Stimulated activated CD8-positive, alpha-beta memory T cell treated with anti-CD3 and anti-CD28 coated beads, Interleukin-15, amount 100 ng/mL, for 1 hour (primary cell): ENCODE measurements around the gene PTPRK.

Experiments
- DNase-seq: peaks from one replicate; pipeline ENCODE4 v3.0.0-alpha.2; 2020; ENCODE audit warnings: low read depth

The PTPRK gene

DNA sequence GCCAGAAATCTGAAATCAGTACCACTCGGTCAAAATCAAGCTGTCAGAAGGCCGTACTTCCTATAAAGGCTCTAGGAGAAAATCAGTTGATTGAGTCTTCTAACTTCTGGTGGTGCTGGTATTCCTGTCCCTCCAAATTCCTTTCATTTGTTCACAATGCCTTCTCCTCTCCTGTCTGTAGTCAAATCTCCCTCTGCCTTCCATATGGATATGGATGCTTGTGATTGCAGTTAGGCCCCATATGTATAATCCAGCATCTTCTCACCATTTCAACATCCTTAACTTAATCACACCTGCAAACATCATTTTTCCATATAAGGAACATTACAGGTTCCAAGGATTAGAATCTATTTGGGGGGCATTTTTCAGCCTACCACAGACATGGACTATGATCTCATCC is 331.7 kb downstream of the PTPRK start:
- DNase-seq = no peak

DNA sequence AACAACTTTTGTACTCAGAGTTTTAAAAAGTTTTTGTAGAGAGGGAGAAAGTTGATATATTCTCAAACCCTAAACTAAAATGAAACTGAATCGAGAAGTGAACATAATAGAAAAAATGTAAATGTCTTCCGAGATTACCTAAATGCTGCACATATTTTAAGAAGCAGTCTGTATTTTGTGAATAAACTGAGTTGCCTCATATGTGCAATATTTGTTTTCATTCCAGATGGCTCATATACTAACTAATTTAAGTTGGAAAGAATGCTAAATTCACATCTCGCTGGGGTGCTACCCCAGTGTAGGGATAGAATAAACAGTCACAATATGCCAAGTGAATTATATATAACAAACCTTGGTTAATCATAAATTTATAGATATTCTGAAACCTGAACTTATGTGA is 333.7 kb downstream of the PTPRK start:
- DNase-seq = no peak

DNA sequence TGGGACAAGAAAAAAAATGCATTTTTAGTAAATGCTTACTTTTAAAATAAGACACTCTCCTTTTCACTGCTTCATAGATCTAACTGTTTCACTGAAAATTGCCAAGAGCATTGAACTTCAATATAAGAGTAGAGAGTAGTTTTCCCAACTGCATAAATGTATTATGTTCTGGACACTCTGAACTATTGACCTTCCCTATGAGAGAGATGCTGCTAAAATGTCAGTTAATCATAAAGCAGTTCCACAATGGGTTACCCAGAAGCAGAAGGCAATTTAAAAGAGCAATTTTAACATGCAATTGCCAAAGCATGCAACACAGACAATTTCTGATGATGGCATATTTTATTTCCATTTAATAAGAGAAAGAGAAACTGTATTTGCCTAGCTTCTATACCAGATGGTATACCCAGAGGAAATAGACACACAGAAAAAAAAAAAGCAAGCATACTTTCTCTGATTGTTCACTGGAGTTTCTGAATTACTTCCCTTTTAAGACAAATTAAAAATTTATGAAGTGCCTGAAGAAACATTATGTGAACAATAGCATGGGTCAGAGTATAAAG is 340.4 kb downstream of the PTPRK start:
- no peak for DNase-seq

- no peak for DNase-seq
Observed at GRCh38 chr6:128174724-128175123, 345.7 kb downstream of the PTPRK start.

DNA sequence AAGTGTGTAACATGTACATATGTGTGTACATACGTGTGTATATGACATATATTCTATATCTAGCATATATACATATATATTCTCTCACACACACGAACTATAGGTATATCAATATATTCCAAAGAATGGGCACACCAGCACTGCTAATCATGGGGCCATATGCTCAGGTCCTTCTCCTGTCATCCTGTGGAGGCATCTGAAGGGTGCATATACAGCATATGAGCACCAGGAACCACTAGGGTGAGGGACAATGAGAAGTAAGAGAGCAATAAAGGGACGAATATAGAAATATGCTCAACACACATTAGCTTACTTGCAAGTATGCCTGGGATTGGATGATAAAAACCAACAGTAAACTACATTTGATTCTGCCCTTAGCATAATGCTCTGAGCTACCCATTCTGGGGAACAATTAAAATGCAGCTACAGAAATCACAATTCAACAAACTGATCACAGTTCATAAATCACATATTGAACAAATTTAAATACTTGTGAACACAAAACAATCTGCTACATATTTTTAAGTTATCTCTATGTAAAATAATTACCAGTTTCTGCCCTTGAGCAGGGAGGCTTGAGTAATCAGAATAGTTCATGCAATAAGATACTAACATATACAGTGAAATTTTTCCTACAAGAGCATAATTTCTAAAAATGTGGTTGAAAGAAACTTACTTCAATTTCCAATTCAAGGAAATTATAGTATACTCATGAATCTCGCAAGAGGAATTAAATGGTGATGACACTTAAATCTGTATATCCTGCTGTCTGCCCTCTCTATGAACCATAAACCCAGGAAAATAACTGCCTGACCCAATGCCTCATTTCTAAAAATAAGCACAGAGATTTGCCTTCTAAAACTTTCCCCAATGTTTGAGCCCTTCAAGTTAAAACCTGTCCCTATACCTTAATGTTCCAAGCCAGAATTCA is 347.4 kb downstream of the PTPRK start:
- no peak for DNase-seq

- DNase-seq = no peak
Observed at GRCh38 chr6:128172081-128172480, 348.3 kb downstream of the PTPRK start.

DNA sequence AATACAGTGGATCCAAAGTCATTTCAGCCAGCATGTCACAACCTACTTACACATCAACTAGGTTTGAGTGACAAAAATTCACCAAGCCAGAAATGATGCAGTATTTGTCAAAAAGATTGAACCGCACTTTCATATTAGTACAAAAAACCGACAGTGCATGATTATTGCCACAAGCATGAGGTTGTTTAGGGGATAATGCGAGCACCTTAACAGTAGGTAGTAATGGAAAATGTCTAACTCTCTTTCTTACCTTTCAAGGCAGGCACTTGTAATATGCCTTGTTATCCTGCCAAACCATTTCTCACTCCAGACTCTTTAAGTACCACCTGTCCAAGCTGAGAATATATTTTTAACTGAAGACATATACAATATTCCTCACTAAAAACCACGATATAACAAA is 349.2 kb downstream of the PTPRK start:
- DNase-seq = no peak

- no peak for DNase-seq
Observed at GRCh38 chr6:128168244-128168643, 352.2 kb downstream of the PTPRK start.

DNA sequence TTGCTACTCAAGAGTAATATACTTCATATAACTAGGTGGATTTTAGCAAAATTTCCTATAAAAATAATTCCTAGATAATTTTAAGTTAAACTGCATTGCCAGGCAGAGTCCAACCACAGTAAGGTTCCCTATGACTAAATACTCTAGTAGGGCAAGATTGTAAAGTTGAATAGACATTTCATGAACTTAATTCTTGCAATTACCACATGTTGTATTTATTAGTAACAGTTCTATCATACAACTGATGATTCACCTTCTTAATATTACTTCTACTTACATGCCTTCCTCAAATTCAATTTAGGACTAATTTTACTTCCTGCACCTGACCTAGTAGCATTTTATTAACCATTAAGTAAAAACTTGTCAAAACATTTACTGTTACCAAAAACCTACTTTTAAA is 352.8 kb downstream of the PTPRK start:
- no peak for DNase-seq

- DNase-seq = no peak
Observed at GRCh38 chr6:128164254-128164653, 356.1 kb downstream of the PTPRK start.

GRCh38 chr6:128162423-128162822 is 358.0 kb downstream of the PTPRK start:
- no peak for DNase-seq

GRCh38 chr6:128161839-128162238 is 358.6 kb downstream of the PTPRK start:
- DNase-seq = no peak

- no peak for DNase-seq
Observed at GRCh38 chr6:128161263-128161662, 359.1 kb downstream of the PTPRK start.

DNA sequence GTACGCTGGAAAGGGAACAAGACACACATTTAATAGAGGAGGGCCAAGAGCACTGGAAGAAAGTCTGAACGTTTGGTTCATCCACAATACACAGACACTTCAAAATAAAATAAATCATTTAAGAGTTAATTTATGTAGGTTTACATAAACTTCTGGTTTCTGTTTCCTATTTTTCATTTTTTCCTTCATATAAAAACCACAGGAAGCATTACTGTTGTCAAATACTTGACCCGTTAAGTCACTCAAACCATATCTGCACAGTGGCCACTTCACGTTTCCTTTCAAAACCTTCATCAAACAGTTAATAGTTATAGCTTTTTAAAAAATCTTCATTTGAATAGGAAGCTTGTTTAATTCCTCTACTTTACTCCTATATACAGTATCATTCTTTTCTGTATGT is 361.9 kb downstream of the PTPRK start:
- no peak for DNase-seq

DNA sequence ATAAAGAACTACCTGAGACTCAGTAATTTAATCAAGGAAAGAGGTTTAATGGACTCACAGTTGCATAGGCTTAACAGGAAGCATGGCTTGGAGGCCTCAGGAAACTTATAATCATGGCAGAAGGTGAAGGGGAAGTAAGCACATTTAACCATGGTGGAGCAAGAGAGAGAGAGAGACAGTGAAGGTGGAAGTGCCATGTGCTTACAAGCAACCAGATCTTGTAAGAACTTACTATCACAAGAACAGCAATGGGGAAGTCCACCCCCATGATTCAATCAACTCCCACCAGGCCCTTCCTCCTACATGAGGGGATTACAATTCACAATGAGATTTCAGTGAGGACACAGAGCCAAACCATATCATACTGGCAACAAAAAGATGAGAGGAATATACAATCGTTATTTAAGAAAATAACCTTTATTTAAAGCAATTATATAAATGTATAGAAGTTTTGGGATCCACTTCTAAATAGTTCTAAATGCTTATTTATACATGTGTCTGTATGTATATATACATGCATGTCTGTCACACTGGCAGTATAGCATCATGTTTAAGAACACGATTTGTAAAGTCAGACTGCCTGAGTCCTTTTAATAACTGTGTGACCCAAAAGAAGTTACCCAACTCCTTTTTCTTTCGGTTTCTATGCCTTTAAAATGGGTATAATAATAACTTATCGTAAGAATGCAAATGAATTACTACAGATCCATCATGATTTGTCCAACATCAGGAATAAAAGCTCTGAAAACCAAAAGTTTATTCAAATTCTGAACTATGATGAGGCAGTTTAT is 363.9 kb downstream of the PTPRK start:
- no peak for DNase-seq

DNA sequence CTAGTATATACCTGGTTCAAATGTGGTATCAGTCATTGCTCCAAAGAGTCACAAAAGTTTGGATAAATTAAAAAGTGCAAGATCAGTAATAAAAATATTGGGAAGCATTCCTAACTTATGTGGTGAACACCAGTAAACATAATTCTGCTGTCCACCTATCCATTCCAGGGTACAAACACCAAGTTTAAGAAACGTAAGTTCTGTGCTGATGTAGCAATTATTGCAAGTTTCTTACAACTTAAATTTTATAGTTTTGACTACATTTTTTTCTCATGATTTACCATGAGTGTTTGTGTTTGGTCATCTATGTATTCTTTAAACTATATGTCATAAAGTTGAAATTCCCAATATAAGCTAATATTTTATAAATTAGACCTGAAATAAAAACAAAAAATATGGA is 364.6 kb downstream of the PTPRK start:
- DNase-seq = no peak

DNA sequence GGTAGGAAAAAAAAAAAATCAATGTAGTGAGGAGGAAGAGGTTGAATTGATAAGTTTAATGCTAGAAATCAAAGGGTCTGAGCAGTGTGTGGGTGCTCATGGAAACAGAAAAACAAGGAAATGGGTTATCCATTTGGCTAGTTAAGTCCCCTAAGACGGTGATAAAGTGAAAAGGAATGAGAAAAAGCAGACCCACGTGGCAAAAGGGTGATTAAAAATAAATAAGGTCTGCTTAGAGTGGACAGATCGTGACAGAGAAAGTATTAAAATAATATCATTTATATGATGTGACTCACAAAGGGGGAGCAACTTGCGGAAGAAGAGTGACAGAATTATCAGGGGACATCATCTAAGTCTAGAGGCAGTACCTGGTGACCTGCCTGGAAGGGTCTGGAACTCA is 367.8 kb downstream of the PTPRK start:
- no peak for DNase-seq

- no peak for DNase-seq
Observed at GRCh38 chr6:128150376-128150775, 370.0 kb downstream of the PTPRK start.

GRCh38 chr6:128149796-128150195 is 370.6 kb downstream of the PTPRK start:
- no peak for DNase-seq

- no peak for DNase-seq
Observed at GRCh38 chr6:128144320-128144719, 376.1 kb downstream of the PTPRK start.

DNA sequence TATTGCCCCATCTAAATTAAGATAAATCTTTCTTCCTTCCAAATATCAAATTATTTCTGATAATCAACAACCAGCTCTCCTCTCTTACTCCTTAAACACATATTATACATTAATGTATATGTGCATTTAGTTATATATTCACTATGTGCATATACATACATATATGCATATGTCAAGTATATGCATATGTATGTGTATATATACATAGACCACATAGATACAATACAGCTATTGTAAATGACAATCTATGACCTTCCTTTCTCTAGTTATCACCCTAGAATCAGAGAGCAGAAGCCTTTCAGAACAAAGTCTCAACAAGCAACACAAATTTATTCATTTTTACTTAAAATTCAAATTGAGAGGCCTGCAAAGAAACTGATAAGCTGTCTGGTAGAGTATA is 378.5 kb downstream of the PTPRK start:
- DNase-seq = no peak

DNA sequence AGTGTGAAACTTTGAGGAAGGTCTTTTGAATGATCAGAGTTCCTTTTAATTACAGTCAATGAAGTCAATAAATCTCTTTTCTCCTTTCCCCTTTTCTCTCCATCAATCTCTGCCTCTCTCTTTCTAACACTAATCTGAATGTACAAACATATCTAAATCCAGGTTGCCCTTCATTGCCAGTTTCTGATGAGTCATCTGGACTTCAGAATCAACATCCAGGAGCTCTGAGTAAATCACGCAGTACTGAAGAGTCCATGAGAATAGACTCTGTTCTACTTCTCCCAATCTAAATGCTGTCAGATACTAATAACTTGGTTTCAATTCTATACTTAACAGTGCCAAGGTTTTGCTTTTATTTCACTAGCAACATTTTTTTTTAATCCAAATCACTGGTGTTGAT is 380.9 kb downstream of the PTPRK start:
- no peak for DNase-seq

GRCh38 chr6:128138694-128139093 is 381.7 kb downstream of the PTPRK start:
- no peak for DNase-seq
